Measurements from ENCODE around the gene TMEM40. TPM values are rescaled to one million over a fixed set of nuclear protein-coding genes. Genes with fewer than 3 reads are reported as not detected.

The TMEM40 gene
- polyA plus RNA-seq, 1 experiment, result 0.41 TPM

GRCh38 chr3:12756175-12756574, 2.9 kb downstream of the TMEM40 start:
- H3K9me3 ChIP-seq (ENCODE audit: control insufficient read depth, insufficient read depth, low read length), result no peaks in the 10 kb centered on the region
- ChIA-PET POLR2A (no interaction called here), CTCF (interaction anchor here (0.6 kb wide), 1 partner anchor 85 kb away, joined by 3 read pairs; the partner anchor contains the start of gene RPL32)
- no peaks in the 10 kb centered on the region for H3K27me3 ChIP-seq (ENCODE audit: control insufficient read depth, insufficient read depth, low read length)
- no peak overlapping the region for H3K27ac ChIP-seq (ENCODE audit: low read depth, low read length)
- no peak overlapping the region for H3K4me3 ChIP-seq (ENCODE audit: low read depth, low read length)
- DNase-seq (ENCODE audit: low read depth, low spot score), result no peak
- no peak for TF ChIP-seq CTCF (IDR thresholded peaks at IDR 0.05; ENCODE audit: low read depth, low read length)

DNA sequence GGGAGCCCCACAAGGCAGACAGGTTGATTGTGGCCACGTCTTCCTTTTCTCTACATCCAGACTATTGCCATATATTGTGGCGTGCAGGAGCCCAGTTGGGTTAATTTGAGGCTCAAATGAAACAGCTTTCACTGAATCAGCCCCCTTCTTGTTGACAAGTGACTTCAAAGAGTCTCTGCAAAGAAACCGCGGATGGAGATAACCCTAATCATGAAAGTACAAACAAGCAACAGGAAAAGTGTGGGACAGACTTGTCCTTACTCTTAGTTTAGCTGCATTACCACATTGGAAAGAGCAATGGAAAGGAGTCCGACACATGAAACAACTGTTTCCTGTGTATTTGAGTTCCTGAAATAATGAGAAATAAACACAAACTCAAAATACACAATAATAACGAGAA, 3.3 kb downstream of the TMEM40 start:
- Histone ChIP-seq H3K4me3 (ENCODE audit: low read depth, low read length) (no peak overlapping the region), H3K27ac (ENCODE audit: low read depth, low read length) (no peak overlapping the region), H3K9me3 (ENCODE audit: control insufficient read depth, insufficient read depth, low read length) (no peaks in the 10 kb centered on the region), H3K27me3 (ENCODE audit: control insufficient read depth, insufficient read depth, low read length) (no peaks in the 10 kb centered on the region)
- ChIA-PET POLR2A (no interaction called here), CTCF (no interaction called here)
- TF ChIP-seq CTCF (IDR thresholded peaks at IDR 0.05; ENCODE audit: low read depth, low read length), result no peak
- DNase-seq (ENCODE audit: low read depth, low spot score), result no peak

DNA sequence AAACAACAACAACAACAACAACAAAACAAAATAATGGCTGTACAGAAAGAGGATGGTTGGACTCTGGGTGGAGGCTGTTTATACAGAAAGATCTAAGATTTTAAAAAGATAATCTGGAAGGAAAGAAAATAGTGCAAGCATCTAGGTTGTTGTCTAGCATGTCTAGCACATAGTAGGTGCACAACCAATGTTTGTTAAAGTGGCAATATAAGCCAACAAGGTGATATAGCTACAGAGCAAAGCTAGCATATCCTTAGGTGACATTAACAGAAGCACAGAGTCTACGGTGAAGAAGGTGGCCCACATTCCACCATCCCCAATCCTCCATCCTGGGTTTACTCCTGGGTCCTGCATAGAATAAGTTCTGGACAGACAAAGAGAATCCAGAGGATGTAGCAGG, 4.7 kb downstream of the TMEM40 start:
- CTCF ChIA-PET, result interaction anchor here (1.2 kb wide), 1 partner anchor 34 kb away, joined by 3 read pairs; no protein-coding TSS in a partner anchor
- Histone ChIP-seq H3K27ac (ENCODE audit: low read depth, low read length) (no peak overlapping the region), H3K9me3 (ENCODE audit: control insufficient read depth, insufficient read depth, low read length) (no peaks in the 10 kb centered on the region), H3K4me3 (ENCODE audit: low read depth, low read length) (no peak overlapping the region), H3K27me3 (ENCODE audit: control insufficient read depth, insufficient read depth, low read length) (no peaks in the 10 kb centered on the region)
- POLR2A ChIA-PET, result no interaction called here
- DNase-seq (ENCODE audit: low read depth, low spot score), result no peak
- no peak for TF ChIP-seq CTCF (IDR thresholded peaks at IDR 0.05; ENCODE audit: low read depth, low read length)

- no peak for DNase-seq (ENCODE audit: low read depth, low spot score)
- POLR2A ChIA-PET, result interaction anchor here (1.9 kb wide), 1 partner anchor 10 kb away, joined by 4 read pairs; no protein-coding TSS in a partner anchor
- CTCF ChIA-PET, result interaction anchor here (0.5 to 2.1 kb wide), 4 partner anchors 33 to 88 kb away, joined by 3 to 12 read pairs (median 7); partner anchors contain the start of gene RPL32
- TF ChIP-seq CTCF (IDR thresholded peaks at IDR 0.05; ENCODE audit: low read depth, low read length), result no peak
- Histone ChIP-seq H3K9me3 (ENCODE audit: control insufficient read depth, insufficient read depth, low read length) (no peaks in the 10 kb centered on the region), H3K4me3 (ENCODE audit: low read depth, low read length) (no peak overlapping the region), H3K27me3 (ENCODE audit: control insufficient read depth, insufficient read depth, low read length) (no peaks in the 10 kb centered on the region), H3K27ac (ENCODE audit: low read depth, low read length) (no peak overlapping the region)
These were observed 5.6 kb downstream of the TMEM40 start for GRCh38 chr3:12753275-12754028.

- Histone ChIP-seq H3K27me3 (ENCODE audit: control insufficient read depth, insufficient read depth, low read length) (no peaks in the 10 kb centered on the region), H3K27ac (ENCODE audit: low read depth, low read length) (no peak overlapping the region), H3K4me3 (ENCODE audit: low read depth, low read length) (no peak overlapping the region), H3K9me3 (ENCODE audit: control insufficient read depth, insufficient read depth, low read length) (no peaks in the 10 kb centered on the region)
- DNase-seq (ENCODE audit: low read depth, low spot score), result no peak
- POLR2A ChIA-PET, result interaction anchor here (1.9 kb wide), 1 partner anchor 10 kb away, joined by 4 read pairs; no protein-coding TSS in a partner anchor
- CTCF ChIA-PET, result interaction anchor here (1.6 to 2.1 kb wide), 2 partner anchors 33 to 89 kb away, joined by 5 to 12 read pairs; partner anchors contain the start of gene RPL32
- TF ChIP-seq CTCF (IDR thresholded peaks at IDR 0.05; ENCODE audit: low read depth, low read length), result no peak
These were observed 6.2 kb downstream of the TMEM40 start for GRCh38 chr3:12752809-12753208.

Measured in AG04450 (cell line).